ENCODE results near the gene LAMP2.
"Not testable (repeated sequence)": the region's sequence is repeated elsewhere in the genome, so short reads cannot be mapped to it uniquely, and the experiment has no call there.

LAMP2 gene

GRCh38 chrX:120512222-120512621 is 43.1 kb upstream of the LAMP2 start:
- Histone ChIP-seq H4K20me1 (ENCODE audit: insufficient read depth, low read length) (no peaks in the 10 kb centered on the region), H3K9me3 (ENCODE audit: insufficient read depth, low read length) (no peaks in the 10 kb centered on the region), H3K4me1 (ENCODE audit: low read length) (no peaks in the 10 kb centered on the region), H3K4me3 (ENCODE audit: low read length) (no peak overlapping the region), H3K27ac (ENCODE audit: low read length) (no peak overlapping the region), H3K36me3 (replicated peaks; ENCODE audit: low read depth, low read length) (no peaks in the 10 kb centered on the region), H3K4me2 (ENCODE audit: low read length) (no peak overlapping the region), H3K79me2 (ENCODE audit: low read length) (no peaks in the 10 kb centered on the region), H3K27me3 (ENCODE audit: low read depth, low read length) (no peaks in the 10 kb centered on the region), H3K9ac (ENCODE audit: low read length) (no peak overlapping the region), H2AFZ (ENCODE audit: low read depth, low read length) (no peak overlapping the region)
- TF ChIP-seq CTCF (IDR thresholded peaks at IDR 0.05; ENCODE audit: low read depth, low read length): no peak
- TF ChIP-seq EZH2phosphoT487 (IDR thresholded peaks at IDR 0.05; ENCODE audit: low read depth): no peak

- H3K36me3 ChIP-seq (replicated peaks; ENCODE audit: low read depth, low read length): no peaks in the 10 kb centered on the region
- H3K9me3 ChIP-seq (ENCODE audit: insufficient read depth, low read length): no peaks in the 10 kb centered on the region
- H4K20me1 ChIP-seq (ENCODE audit: insufficient read depth, low read length): no peaks in the 10 kb centered on the region
- no peak overlapping the region for H3K9ac ChIP-seq (ENCODE audit: low read length)
- no peak overlapping the region for H2AFZ ChIP-seq (ENCODE audit: low read depth, low read length)
- no peak overlapping the region for H3K4me3 ChIP-seq (ENCODE audit: low read length)
- H3K27me3 ChIP-seq (ENCODE audit: low read depth, low read length): no peaks in the 10 kb centered on the region
- no peak overlapping the region for H3K4me2 ChIP-seq (ENCODE audit: low read length)
- H3K4me1 ChIP-seq (ENCODE audit: low read length): no peaks in the 10 kb centered on the region
- H3K27ac ChIP-seq (ENCODE audit: low read length): no peak overlapping the region
- no peaks in the 10 kb centered on the region for H3K79me2 ChIP-seq (ENCODE audit: low read length)
- no peak for TF ChIP-seq CTCF (IDR thresholded peaks at IDR 0.05; ENCODE audit: low read depth, low read length)
- no peak for TF ChIP-seq EZH2phosphoT487 (IDR thresholded peaks at IDR 0.05; ENCODE audit: low read depth)
Measured at GRCh38 chrX:120504569-120504968, 35.5 kb upstream of the LAMP2 start.

- H3K36me3 ChIP-seq (replicated peaks; ENCODE audit: low read depth, low read length): no peaks in the 10 kb centered on the region
- no peaks in the 10 kb centered on the region for H3K4me1 ChIP-seq (ENCODE audit: low read length)
- H3K27me3 ChIP-seq (ENCODE audit: low read depth, low read length): no peaks in the 10 kb centered on the region
- no peaks in the 10 kb centered on the region for H3K79me2 ChIP-seq (ENCODE audit: low read length)
- H3K4me2 ChIP-seq (ENCODE audit: low read length): no peak overlapping the region
- no peak overlapping the region for H3K27ac ChIP-seq (ENCODE audit: low read length)
- no peaks in the 10 kb centered on the region for H4K20me1 ChIP-seq (ENCODE audit: insufficient read depth, low read length)
- no peak overlapping the region for H3K4me3 ChIP-seq (ENCODE audit: low read length)
- H2AFZ ChIP-seq (ENCODE audit: low read depth, low read length): no peak overlapping the region; the same call in 1 of the 2 replicates
- no peak for TF ChIP-seq EZH2phosphoT487 (IDR thresholded peaks at IDR 0.05; ENCODE audit: low read depth)
- no peak for TF ChIP-seq CTCF (IDR thresholded peaks at IDR 0.05; ENCODE audit: low read depth, low read length)
- H3K9me3 ChIP-seq (ENCODE audit: insufficient read depth, low read length): no peaks in the 10 kb centered on the region
- H3K9ac ChIP-seq (ENCODE audit: low read length): no peak overlapping the region
Measured at GRCh38 chrX:120499301-120500072, 30.4 kb upstream of the LAMP2 start.

GRCh38 chrX:120490119-120490518 is 21.0 kb upstream of the LAMP2 start:
- H3K9me3 ChIP-seq (ENCODE audit: insufficient read depth, low read length); H3K4me1 ChIP-seq (ENCODE audit: low read length); H3K27ac ChIP-seq (ENCODE audit: low read length); H3K9ac ChIP-seq (ENCODE audit: low read length); H4K20me1 ChIP-seq (ENCODE audit: insufficient read depth, low read length); H3K27me3 ChIP-seq (ENCODE audit: low read depth, low read length); H3K79me2 ChIP-seq (ENCODE audit: low read length); H3K4me3 ChIP-seq (ENCODE audit: low read length); H2AFZ ChIP-seq (ENCODE audit: low read depth, low read length); H3K36me3 ChIP-seq (replicated peaks; ENCODE audit: low read depth, low read length); H3K4me2 ChIP-seq (ENCODE audit: low read length): not testable (repeated sequence)

Measured in OCI-LY3 (cell line).